HL-60 (cell line): ENCODE measurements around the gene STIM2.
A peak's percentile ranks its signal among the peaks of the same experiment; 100 is the strongest.

ENCODE experiments used
- DNase-seq, 2 experiments: peaks; one replicate each; pipeline ENCODE4 v3.0.0-alpha.2; 2010 to 2020; ENCODE audit warnings: low read depth in 1 of 2, low spot score in 1 of 2
- H3K27ac ChIP-seq: fragments of 250-450 bp; sonication (Bioruptor Pico); replicated peaks from 2 replicates; pipeline ENCODE4 v1.5.1; 2020; ENCODE audit warnings: mild to moderate bottlenecking, moderate library complexity
- H3K27me3 ChIP-seq: fragments of 250-450 bp; sonication (Bioruptor Pico); 2 replicates; pipeline ENCODE4 v1.5.1; 2021; ENCODE audit warnings: mild to moderate bottlenecking, moderate library complexity; ENCODE audit not compliant: insufficient read depth, poor library complexity, severe bottlenecking
- H3K4me3 ChIP-seq: replicated peaks from 2 replicates; pipeline ENCODE4 v1.5.1; 2011; ENCODE audit warnings: mild to moderate bottlenecking, control low read depth, low read length; ENCODE audit not compliant: insufficient read depth
- CTCF ChIP-seq: IDR thresholded peaks from one replicate; pipeline ENCODE4 v1.5.1; 2011; ENCODE audit warnings: low read length, control low read depth, inconsistent platforms; ENCODE audit not compliant: insufficient read depth
- GABPA ChIP-seq: IDR thresholded peaks from 2 replicates; pipeline ENCODE4 v1.6.1; 2012; ENCODE audit warnings: low read depth
- POLR2AphosphoS5 ChIP-seq: IDR thresholded peaks from 2 replicates; pipeline ENCODE4 v1.6.1; 2012; ENCODE audit warnings: low read depth
- REST ChIP-seq: IDR thresholded peaks from 2 replicates; pipeline ENCODE4 v1.6.1; 2012; ENCODE audit warnings: low read depth; ENCODE audit not compliant: insufficient replicate concordance
- SPI1 ChIP-seq: IDR thresholded peaks from 2 replicates; pipeline ENCODE4 v1.6.1; 2012; ENCODE audit warnings: low read depth, mild to moderate bottlenecking, borderline replicate concordance

Gene STIM2

GRCh38 chr4:27010334-27010940, 149.8 kb downstream of the STIM2 start:
- no peaks in the 10 kb centered on the region for H3K27me3 ChIP-seq
- no peak overlapping the region for H3K4me3 ChIP-seq
- TF ChIP-seq REST (no peak), CTCF (peak; percentile 56)
- DNase-seq = peak in 1 of 2 experiments; percentile 60
- H3K27ac ChIP-seq = no peak overlapping the region

- no peak overlapping the region for H3K27ac ChIP-seq
These were observed 150.8 kb downstream of the STIM2 start for GRCh38 chr4:27011401-27011800.

GRCh38 chr4:27013012-27013411, 152.4 kb downstream of the STIM2 start:
- no peak for DNase-seq
- Histone ChIP-seq H3K4me3 (no peak overlapping the region), H3K27me3 (no peaks in the 10 kb centered on the region), H3K27ac (no peak overlapping the region)
- TF ChIP-seq CTCF (no peak), SPI1 (no peak), REST (no peak), POLR2AphosphoS5 (no peak), GABPA (no peak)

More at GRCh38 chr4:27011401-27011800, 150.8 kb downstream of the STIM2 start:
- no peak overlapping the region for H3K4me3 ChIP-seq
- TF ChIP-seq CTCF (no peak), SPI1 (no peak), GABPA (no peak), REST (no peak), POLR2AphosphoS5 (no peak)
- DNase-seq = no peak
- H3K27me3 ChIP-seq = no peaks in the 10 kb centered on the region
